Endodermal cell (in vitro differentiated cells): ENCODE data around the gene SOX1. TPM values are rescaled to one million over a fixed set of nuclear protein-coding genes. Genes with fewer than 3 reads are reported as not detected.

Source experiments
- DNase-seq: peaks from one replicate; pipeline ENCODE4 v3.0.0-alpha.2; 2017
- H3K27ac ChIP-seq: 2 replicates; pipeline ENCODE4 v1.5.1; 2013; ENCODE audit warnings: mild to moderate bottlenecking, low read depth, low read length, moderate library complexity
- H3K27me3 ChIP-seq: 2 replicates; pipeline ENCODE4 v1.6.1; 2013; ENCODE audit warnings: mild to moderate bottlenecking, low read length, moderate library complexity; ENCODE audit not compliant: insufficient read depth, control insufficient read depth, poor library complexity, severe bottlenecking
- H3K36me3 ChIP-seq: 2 replicates; pipeline ENCODE4 v1.7.0; 2013; ENCODE audit warnings: mild to moderate bottlenecking, low read length, moderate library complexity; ENCODE audit not compliant: control insufficient read depth, insufficient read depth
- H3K4me1 ChIP-seq: one replicate; pipeline ENCODE4 v1.7.0; 2013; ENCODE audit warnings: low read length; ENCODE audit not compliant: control insufficient read depth, insufficient read depth
- H3K4me3 ChIP-seq: 2 replicates; pipeline ENCODE4 v1.5.1; 2013; ENCODE audit warnings: mild to moderate bottlenecking, low read length, moderate library complexity
- H3K9ac ChIP-seq: 2 replicates; pipeline ENCODE4 v1.6.1; 2013; ENCODE audit warnings: mild to moderate bottlenecking, low read length, moderate library complexity; ENCODE audit not compliant: poor library complexity, severe bottlenecking; ENCODE audit errors: extremely low read depth
- H3K9me3 ChIP-seq: 2 replicates; pipeline ENCODE4 v1.6.1; 2013; ENCODE audit warnings: mild to moderate bottlenecking, low read length, moderate library complexity; ENCODE audit not compliant: control insufficient read depth
- H3K27ac Mint-ChIP-seq: 2 replicates; pipeline ENCODE4 v1.8.0; 2020; ENCODE audit warnings: mixed read lengths
- H3K27me3 Mint-ChIP-seq: 2 replicates; pipeline ENCODE4 v1.8.0; 2021; ENCODE audit warnings: mild to moderate bottlenecking, mixed read lengths; ENCODE audit not compliant: insufficient read depth
- H3K36me3 Mint-ChIP-seq: 2 replicates; pipeline ENCODE4 v1.8.0; 2020; ENCODE audit warnings: low read depth, mixed read lengths
- H3K4me1 Mint-ChIP-seq: 2 replicates; pipeline ENCODE4 v1.8.0; 2020; ENCODE audit warnings: mixed read lengths
- H3K4me3 Mint-ChIP-seq: 2 replicates; pipeline ENCODE4 v1.8.0; 2020; ENCODE audit warnings: mild to moderate bottlenecking, moderate library complexity, mixed read lengths
- H3K9me3 Mint-ChIP-seq: 2 replicates; pipeline ENCODE4 v1.8.0; 2020; ENCODE audit warnings: mild to moderate bottlenecking, mixed read lengths
- CTCF ChIP-seq: fragments of 200-600 bp; sonication (generic); conservative IDR thresholded peaks from 2 replicates; pipeline ENCODE4 v1.5.0; 2021; ENCODE audit warnings: antibody characterized with exemption, mild to moderate bottlenecking
- WGBS, 2 experiments: methylation state at CpG; one replicate each; pipeline versions ENCODE4 v1.1.5 to v1.1.7; 2013; ENCODE audit warnings: missing lambda C conversion rate in 2 of 2, mixed read lengths in 1 of 2; ENCODE audit not compliant: insufficient coverage in 1 of 2, insufficient read length in 1 of 2; 5-methylcytosine and 5-hydroxymethylcytosine counted together
- total RNA-seq, 2 donors: library from RNA; stranded (reverse); fragmentation: NEBNext Ultra II Directional in 1 of 2; extraction: Animal tissue kit (Norgen Biotek cat#: 25700) in 1 of 2; gene quantifications; 2 replicates in 1 of 2; 3 replicates in 1 of 2; pipeline ENCODE4 v1.2.1, GENCODE V29; 2021

The SOX1 gene
- total RNA-seq, 2 donors from 2014 or later = not detected

GRCh38 chr13:112028481-112028880 is 38.5 kb upstream of the SOX1 start:
- peaks cover 39% of the 10 kb centered on the region for H3K27me3 Mint-ChIP-seq
- no peaks in the 10 kb centered on the region for H3K4me1 Mint-ChIP-seq

GRCh38 chr13:112029143-112029542 is 37.8 kb upstream of the SOX1 start:
- Mint-ChIP-seq H3K27ac (no peak overlapping the region), H3K4me1 (no peaks in the 10 kb centered on the region)

More at GRCh38 chr13:112028481-112028880, 38.5 kb upstream of the SOX1 start:
- Histone ChIP-seq H3K9ac (no peak overlapping the region), H3K4me1 (no peaks in the 10 kb centered on the region), H3K27ac (no peak overlapping the region), H3K4me3 (no peak overlapping the region), H3K27me3 (no peaks in the 10 kb centered on the region), H3K36me3 (no peaks in the 10 kb centered on the region), H3K9me3 (no peaks in the 10 kb centered on the region)
- Mint-ChIP-seq H3K36me3 (no peaks in the 10 kb centered on the region), H3K9me3 (peaks cover 4% of the 10 kb centered on the region), H3K4me3 (no peak overlapping the region), H3K27ac (no peak overlapping the region)
- 83% methylated on average over 13 to 14 of the region's 14 CpGs for WGBS, 2 experiments
- TF ChIP-seq CTCF = no peak
- DNase-seq = no peak

DNA sequence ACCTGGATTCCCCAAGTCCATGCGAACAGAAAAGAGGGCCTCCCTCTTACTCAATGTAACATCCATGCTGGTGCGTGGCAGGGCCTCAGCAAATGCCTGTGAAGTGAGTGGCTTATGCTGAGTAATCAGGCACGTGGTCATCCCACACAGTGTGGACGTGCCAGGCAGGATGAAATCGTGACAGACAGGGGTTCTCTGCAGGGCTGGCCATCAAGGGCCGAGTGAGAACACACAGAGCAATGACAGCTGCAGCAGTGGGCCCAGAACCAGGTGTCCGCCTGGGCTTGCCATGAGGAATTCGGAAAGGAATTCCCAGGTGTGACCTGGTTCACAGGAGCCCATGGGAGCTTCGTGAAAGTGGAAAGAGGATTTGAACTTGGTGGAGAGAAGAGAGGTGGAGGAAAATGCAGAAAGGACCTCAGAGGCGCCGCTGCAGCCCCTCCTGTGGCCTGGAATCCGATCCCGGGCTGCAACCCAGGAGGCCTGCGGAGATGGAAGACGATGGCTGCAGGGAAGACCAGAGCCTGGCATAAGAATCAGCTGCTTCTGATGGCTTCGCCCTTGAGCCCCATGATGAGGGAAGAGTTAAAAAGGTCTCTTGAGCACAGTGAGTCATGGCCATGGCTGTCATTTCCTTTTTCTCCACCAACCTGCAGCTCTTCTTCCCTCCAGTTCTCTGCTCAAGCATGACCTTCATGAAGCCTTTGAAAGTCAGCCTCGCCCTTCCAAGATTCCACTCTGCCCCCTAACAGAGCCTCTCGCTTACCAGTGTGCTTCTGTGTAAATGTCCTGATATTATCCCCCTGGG is 34.6 kb upstream of the SOX1 start:
- H3K9ac ChIP-seq = no peak overlapping the region
- H3K27me3 ChIP-seq = no peaks in the 10 kb centered on the region
- no peak overlapping the region for H3K4me3 ChIP-seq
- Mint-ChIP-seq H3K27me3 (peaks cover 27% of the 10 kb centered on the region), H3K9me3 (peaks cover 1% of the 10 kb centered on the region), H3K27ac (no peak overlapping the region), H3K4me3 (no peak overlapping the region), H3K4me1 (no peaks in the 10 kb centered on the region), H3K36me3 (no peaks in the 10 kb centered on the region)
- no peak for DNase-seq
- no peaks in the 10 kb centered on the region for H3K9me3 ChIP-seq
- no peak for TF ChIP-seq CTCF
- 84 to 94% methylated on average over 13 to 18 of the region's 18 CpGs for WGBS, 2 experiments
- no peaks in the 10 kb centered on the region for H3K4me1 ChIP-seq
- H3K27ac ChIP-seq = no peak overlapping the region
- no peaks in the 10 kb centered on the region for H3K36me3 ChIP-seq

More at GRCh38 chr13:112029143-112029542, 37.8 kb upstream of the SOX1 start:
- Histone ChIP-seq H3K9me3 (no peaks in the 10 kb centered on the region), H3K27me3 (no peaks in the 10 kb centered on the region), H3K4me1 (no peaks in the 10 kb centered on the region), H3K27ac (no peak overlapping the region), H3K36me3 (no peaks in the 10 kb centered on the region), H3K4me3 (no peak overlapping the region), H3K9ac (no peak overlapping the region)
- Mint-ChIP-seq H3K9me3 (peaks cover 4% of the 10 kb centered on the region), H3K27me3 (peaks cover 40% of the 10 kb centered on the region), H3K36me3 (no peaks in the 10 kb centered on the region), H3K4me3 (no peak overlapping the region)
- WGBS, 2 experiments = 90 to 98% methylated on average over 9 to 11 of the region's 11 CpGs
- TF ChIP-seq CTCF = no peak
- DNase-seq = no peak
